Muscle layer of duodenum (tissue), 2 donors: ENCODE measurements around the gene CTNNA2.

Source experiments
- H3K27ac ChIP-seq: one replicate; pipeline ENCODE4 v1.7.0; 2013; ENCODE audit warnings: mild to moderate bottlenecking, low read length
- H3K27me3 ChIP-seq: one replicate; pipeline ENCODE4 v1.7.0; 2013; ENCODE audit warnings: low read depth, mild to moderate bottlenecking, control low read depth, low read length
- H3K36me3 ChIP-seq, 2 donors: one replicate each; pipeline ENCODE4 v1.7.0; 2013; ENCODE audit warnings: low read length in 2 of 2, control low read depth in 1 of 2, mild to moderate bottlenecking in 1 of 2; ENCODE audit not compliant: insufficient read depth in 2 of 2, control insufficient read depth in 1 of 2
- H3K4me1 ChIP-seq, 2 donors: one replicate each; pipeline ENCODE4 v1.7.0; 2013; ENCODE audit warnings: low read length in 2 of 2, mild to moderate bottlenecking in 2 of 2, control low read depth in 1 of 2, moderate library complexity in 1 of 2; ENCODE audit not compliant: insufficient read depth in 2 of 2, control insufficient read depth in 1 of 2
- H3K4me3 ChIP-seq, 2 donors: one replicate each; pipeline ENCODE4 v1.7.0; 2013; ENCODE audit warnings: low read length in 2 of 2, low read depth in 1 of 2, mild to moderate bottlenecking in 1 of 2
- H3K9me3 ChIP-seq, 2 donors: one replicate each; pipeline ENCODE4 v1.7.0; 2013; ENCODE audit warnings: low read length in 2 of 2, control low read depth in 1 of 2, mild to moderate bottlenecking in 1 of 2; ENCODE audit not compliant: control insufficient read depth in 1 of 2
- donor health status: healthy.

The CTNNA2 gene

GRCh38 chr2:80338794-80339193 lies 825.9 kb downstream of the CTNNA2 start:
- no peaks in the 10 kb centered on the region for H3K36me3 ChIP-seq
- H3K4me1 ChIP-seq: no peaks in the 10 kb centered on the region
- no peak overlapping the region for H3K4me3 ChIP-seq
- H3K27me3 ChIP-seq: no peaks in the 10 kb centered on the region
- no peak overlapping the region for H3K27ac ChIP-seq
- H3K9me3 ChIP-seq: no peaks in the 10 kb centered on the region

GRCh38 chr2:80340022-80340421 lies 827.2 kb downstream of the CTNNA2 start:
- H3K36me3 ChIP-seq: no peaks in the 10 kb centered on the region
- H3K4me3 ChIP-seq: no peak overlapping the region
- no peaks in the 10 kb centered on the region for H3K4me1 ChIP-seq
- H3K27ac ChIP-seq: no peak overlapping the region
- H3K9me3 ChIP-seq: no peaks in the 10 kb centered on the region
- H3K27me3 ChIP-seq: no peaks in the 10 kb centered on the region

GRCh38 chr2:80348078-80348477 lies 835.2 kb downstream of the CTNNA2 start:
- no peaks in the 10 kb centered on the region for H3K4me1 ChIP-seq
- no peaks in the 10 kb centered on the region for H3K36me3 ChIP-seq
- H3K27ac ChIP-seq: no peak overlapping the region
- no peaks in the 10 kb centered on the region for H3K27me3 ChIP-seq
- H3K9me3 ChIP-seq: no peaks in the 10 kb centered on the region
- H3K4me3 ChIP-seq: no peak overlapping the region

GRCh38 chr2:80348953-80349352 lies 836.1 kb downstream of the CTNNA2 start:
- no peak overlapping the region for H3K4me3 ChIP-seq
- no peaks in the 10 kb centered on the region for H3K27me3 ChIP-seq
- H3K4me1 ChIP-seq: no peaks in the 10 kb centered on the region
- H3K9me3 ChIP-seq: no peaks in the 10 kb centered on the region
- H3K27ac ChIP-seq: no peak overlapping the region
- H3K36me3 ChIP-seq: no peaks in the 10 kb centered on the region

- Histone ChIP-seq H3K36me3 (no peaks in the 10 kb centered on the region), H3K9me3 (no peaks in the 10 kb centered on the region), H3K27ac (no peak overlapping the region), H3K4me3 (no peak overlapping the region), H3K4me1 (no peaks in the 10 kb centered on the region), H3K27me3 (no peaks in the 10 kb centered on the region)
These were observed 838.4 kb downstream of the CTNNA2 start for GRCh38 chr2:80351231-80351630.

GRCh38 chr2:80354858-80355257 lies 842.0 kb downstream of the CTNNA2 start:
- no peak overlapping the region for H3K4me3 ChIP-seq
- no peaks in the 10 kb centered on the region for H3K36me3 ChIP-seq
- no peaks in the 10 kb centered on the region for H3K4me1 ChIP-seq
- H3K9me3 ChIP-seq: no peaks in the 10 kb centered on the region
- no peaks in the 10 kb centered on the region for H3K27me3 ChIP-seq
- no peak overlapping the region for H3K27ac ChIP-seq

- H3K4me1 ChIP-seq: no peaks in the 10 kb centered on the region
- no peaks in the 10 kb centered on the region for H3K27me3 ChIP-seq
- no peaks in the 10 kb centered on the region for H3K36me3 ChIP-seq
- no peak overlapping the region for H3K27ac ChIP-seq
- H3K9me3 ChIP-seq: no peaks in the 10 kb centered on the region
- H3K4me3 ChIP-seq: no peak overlapping the region
These were observed 849.1 kb downstream of the CTNNA2 start for GRCh38 chr2:80361904-80362303.

GRCh38 chr2:80363330-80363729 lies 850.5 kb downstream of the CTNNA2 start:
- Histone ChIP-seq H3K36me3 (no peaks in the 10 kb centered on the region), H3K9me3 (no peaks in the 10 kb centered on the region), H3K4me3 (no peak overlapping the region), H3K27ac (no peak overlapping the region), H3K27me3 (no peaks in the 10 kb centered on the region), H3K4me1 (no peaks in the 10 kb centered on the region)

- no peaks in the 10 kb centered on the region for H3K4me1 ChIP-seq
- H3K27me3 ChIP-seq: no peaks in the 10 kb centered on the region
- H3K4me3 ChIP-seq: no peak overlapping the region
- no peak overlapping the region for H3K27ac ChIP-seq
- no peaks in the 10 kb centered on the region for H3K9me3 ChIP-seq
- H3K36me3 ChIP-seq: no peaks in the 10 kb centered on the region
These were observed 851.0 kb downstream of the CTNNA2 start for GRCh38 chr2:80363791-80364349.

GRCh38 chr2:80364524-80365212 lies 851.8 kb downstream of the CTNNA2 start:
- no peaks in the 10 kb centered on the region for H3K4me1 ChIP-seq
- no peaks in the 10 kb centered on the region for H3K27me3 ChIP-seq
- no peaks in the 10 kb centered on the region for H3K9me3 ChIP-seq
- H3K4me3 ChIP-seq: no peak overlapping the region
- H3K36me3 ChIP-seq: no peaks in the 10 kb centered on the region
- H3K27ac ChIP-seq: no peak overlapping the region

- H3K4me3 ChIP-seq: no peak overlapping the region
- H3K4me1 ChIP-seq: no peaks in the 10 kb centered on the region
- no peak overlapping the region for H3K27ac ChIP-seq
- H3K27me3 ChIP-seq: no peaks in the 10 kb centered on the region
- no peaks in the 10 kb centered on the region for H3K36me3 ChIP-seq
- no peaks in the 10 kb centered on the region for H3K9me3 ChIP-seq
These were observed 852.9 kb downstream of the CTNNA2 start for GRCh38 chr2:80365762-80366161.
